Urothelium cell line (cell line): ENCODE results near the gene TLX3.
"Not testable (repeated sequence)": the region's sequence is repeated elsewhere in the genome, so short reads cannot be mapped to it uniquely, and the experiment has no call there.

Experiments
- DNase-seq: peaks from one replicate; pipeline ENCODE4 v3.0.0; 2011; ENCODE audit warnings: low spot score, mixed read lengths
- FAIRE-seq: peaks from 2 replicates; lab custom pipeline; 2011; peaks lifted over from hg19 to GRCh38; lab: Jason Lieb, UNC

TLX3 gene

GRCh38 chr5:171322527-171322926, 13.5 kb downstream of the TLX3 start:
- DNase-seq = no peak
- FAIRE-seq = no peak

DNA sequence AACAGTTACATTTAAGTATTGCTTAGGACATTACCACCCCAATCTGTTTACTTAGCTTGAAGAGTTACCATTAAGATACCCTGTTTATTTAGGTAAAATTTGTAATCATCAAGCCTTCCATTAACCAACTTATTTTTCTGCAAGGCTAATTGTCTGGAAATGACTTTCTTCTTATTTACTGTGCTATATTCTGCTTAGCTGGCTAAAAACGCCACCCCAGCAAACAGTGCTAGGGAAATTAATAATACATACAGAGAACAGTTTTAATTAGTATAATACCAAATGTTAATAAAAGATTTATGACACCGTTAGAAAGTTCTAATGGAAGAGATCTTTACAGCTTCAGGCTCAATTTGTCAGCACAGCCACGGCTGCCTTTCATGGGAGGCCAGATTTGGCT, 14.0 kb downstream of the TLX3 start:
- FAIRE-seq (no peak), DNase-seq (no peak)

- FAIRE-seq (no peak), DNase-seq (no peak)
Measured at GRCh38 chr5:171323806-171324632, 15.0 kb downstream of the TLX3 start.

DNA sequence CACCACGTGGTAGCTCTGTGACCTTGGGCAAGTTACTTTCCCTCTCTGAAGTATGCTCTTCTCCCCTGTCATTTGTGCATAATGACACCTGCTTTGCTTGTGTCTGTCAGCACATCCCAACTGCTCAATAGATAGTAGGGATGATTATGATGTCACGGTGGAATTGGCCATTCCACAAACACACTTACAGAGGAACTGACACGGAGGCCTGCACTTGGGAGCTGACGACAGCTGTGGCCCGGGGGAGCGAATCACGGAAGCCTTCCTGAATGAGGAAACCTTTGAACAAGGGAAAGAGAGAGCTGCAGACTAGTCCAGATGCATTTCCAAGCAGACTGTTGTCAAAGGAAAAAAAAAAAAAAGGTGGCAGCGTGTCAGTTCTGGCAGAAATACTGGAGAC, 21.0 kb downstream of the TLX3 start:
- no peak for DNase-seq
- no peak for FAIRE-seq

DNA sequence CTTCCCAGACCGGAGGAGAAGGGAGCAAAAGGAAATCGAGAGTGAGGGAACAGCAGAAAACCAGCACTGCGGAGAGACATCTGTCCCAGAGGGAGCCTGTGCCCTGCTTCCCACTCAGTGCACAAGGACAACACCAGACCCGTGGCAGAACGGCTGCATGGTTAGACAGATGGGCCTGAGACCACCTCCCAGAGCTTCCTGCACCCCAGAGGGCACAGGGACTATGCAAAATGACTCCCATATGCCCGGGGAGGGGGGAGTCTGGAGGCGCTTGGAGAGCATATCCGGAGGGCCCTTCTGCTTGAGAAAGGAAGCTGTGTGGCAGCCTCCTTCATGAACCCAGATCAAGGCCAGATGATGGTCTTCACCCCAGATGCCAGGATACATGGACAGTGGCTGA, 26.6 kb downstream of the TLX3 start:
- DNase-seq = no peak
- FAIRE-seq = no peak

- DNase-seq = peak; percentile 65
- FAIRE-seq = peak; percentile 32
Measured at GRCh38 chr5:171336521-171337209, 27.6 kb downstream of the TLX3 start.

DNA sequence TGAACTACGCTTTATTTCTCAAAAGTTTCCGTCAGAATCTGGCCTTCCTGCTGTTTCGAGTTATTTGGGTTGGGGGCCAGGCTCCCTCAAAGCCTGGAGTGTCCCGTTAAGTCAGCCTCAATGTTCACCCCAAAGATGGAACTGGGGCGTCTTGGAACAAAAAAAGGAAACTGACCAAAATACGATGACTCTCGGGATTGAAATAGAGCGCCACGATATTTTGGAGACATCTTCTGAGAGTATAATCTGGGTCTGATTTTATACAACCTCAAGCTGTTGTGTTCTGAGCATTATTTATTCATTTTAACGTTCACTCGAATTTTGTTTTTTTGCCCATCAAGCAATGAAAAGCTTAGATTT, 28.1 kb downstream of the TLX3 start:
- DNase-seq (no peak), FAIRE-seq (no peak)

DNA sequence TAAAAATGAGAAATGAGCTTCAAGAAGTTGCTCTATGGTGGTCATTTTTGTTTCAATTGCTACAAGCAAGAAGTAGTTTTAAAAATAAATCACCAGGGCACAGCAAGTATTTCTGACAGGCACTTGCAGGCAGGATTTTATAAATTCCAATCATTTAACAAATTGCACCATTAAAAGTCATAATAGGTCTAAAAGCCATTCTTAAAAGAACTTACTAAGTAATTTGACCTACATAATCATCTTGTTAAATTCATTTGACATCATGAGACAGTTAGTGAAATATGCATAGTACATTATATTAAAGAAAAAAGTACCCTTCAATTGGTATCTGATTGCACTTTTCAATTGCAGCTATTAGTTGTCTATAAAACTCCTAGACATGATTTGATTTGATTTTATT, 31.0 kb downstream of the TLX3 start:
- DNase-seq = no peak
- FAIRE-seq = no peak

GRCh38 chr5:171340491-171340890, 31.4 kb downstream of the TLX3 start:
- FAIRE-seq (no peak), DNase-seq (no peak)

DNA sequence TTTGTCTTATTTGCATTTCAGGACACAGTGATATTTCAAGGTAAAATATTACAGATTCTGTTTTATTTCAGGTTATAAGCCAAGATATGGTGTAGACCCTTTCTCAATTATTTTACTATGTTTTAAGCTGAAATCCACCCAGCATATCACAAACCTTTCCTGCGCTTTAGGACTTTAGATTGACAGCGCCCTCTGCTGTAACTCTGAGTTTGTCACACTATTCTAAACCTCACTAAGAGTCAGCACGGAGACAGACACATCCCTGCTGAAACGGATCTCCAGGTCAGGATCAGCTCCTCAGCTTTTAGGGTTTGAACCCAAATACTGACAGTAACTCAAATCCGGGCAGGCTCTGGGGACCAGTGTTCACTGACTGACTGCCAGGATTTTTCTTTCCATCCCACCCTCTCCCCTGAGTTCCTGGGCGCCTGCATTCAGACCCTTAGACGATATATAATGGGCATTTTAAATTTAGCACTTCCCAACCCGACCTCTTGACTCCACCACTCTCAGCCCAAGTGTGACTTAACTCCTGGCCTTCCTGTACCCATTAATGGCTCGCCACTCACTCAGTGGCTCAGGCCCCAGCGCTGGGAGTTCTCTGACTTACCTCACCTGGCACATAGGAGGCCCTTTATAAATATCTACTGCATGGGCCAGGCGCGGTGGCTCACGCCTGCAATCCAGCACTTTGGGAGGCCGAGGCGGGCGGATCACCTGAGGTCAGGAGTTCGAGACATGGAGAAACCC, 33.5 kb downstream of the TLX3 start:
- FAIRE-seq (peak; percentile 52), DNase-seq (peak; percentile 57)

- FAIRE-seq = no peak
Measured at GRCh38 chr5:171344936-171345608, 36.0 kb downstream of the TLX3 start.

GRCh38 chr5:171351536-171352073, 42.6 kb downstream of the TLX3 start:
- FAIRE-seq (no peak), DNase-seq (no peak)

More at GRCh38 chr5:171344936-171345608, 36.0 kb downstream of the TLX3 start:
- no peak for DNase-seq

DNA sequence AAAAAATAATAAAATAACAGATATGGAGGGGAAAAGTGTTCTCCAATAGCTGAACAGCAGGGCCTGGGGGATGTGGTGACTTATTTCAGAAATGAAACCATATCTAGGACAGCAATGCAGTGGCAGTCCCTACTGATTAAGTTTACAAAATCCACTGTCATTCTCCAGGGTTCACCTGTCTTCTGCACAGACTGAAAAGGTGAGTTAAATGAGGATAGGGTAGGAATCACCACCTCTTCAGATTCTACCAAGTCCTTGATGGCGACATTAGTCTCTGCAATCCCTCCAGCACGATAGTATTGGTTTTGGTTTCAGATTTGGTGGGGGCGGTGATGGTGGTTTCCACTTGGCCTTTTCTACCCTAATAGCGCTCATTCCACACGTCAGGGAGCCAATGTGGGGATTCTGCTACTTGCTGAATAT, 46.3 kb downstream of the TLX3 start:
- FAIRE-seq (no peak), DNase-seq (no peak)

- no peak for FAIRE-seq
Measured at GRCh38 chr5:171357843-171358242, 48.8 kb downstream of the TLX3 start.

GRCh38 chr5:171361151-171361550, 52.1 kb downstream of the TLX3 start:
- not testable (repeated sequence) for DNase-seq, FAIRE-seq

More at GRCh38 chr5:171357843-171358242, 48.8 kb downstream of the TLX3 start:
- no peak for DNase-seq
